NCI-H748 (cell line): ENCODE data around the gene WNT2B.

ENCODE experiments used
- DNase-seq: peaks from one replicate; lab custom pipeline; 2025; ENCODE audit not compliant: unreplicated experiment; lab: John Stamatoyannopoulos, UW

The WNT2B gene

GRCh38 chr1:112504661-112505399 is 3.9 kb upstream of the WNT2B start:
- no peak for DNase-seq

- no peak for DNase-seq
These were observed 3.4 kb upstream of the WNT2B start for GRCh38 chr1:112505400-112505785.

GRCh38 chr1:112505878-112506277 is 2.9 kb upstream of the WNT2B start:
- DNase-seq, result no peak

- no peak for DNase-seq
These were observed 2.5 kb upstream of the WNT2B start for GRCh38 chr1:112506306-112506705.

GRCh38 chr1:112506731-112507130 is 2.0 kb upstream of the WNT2B start:
- DNase-seq, result no peak

- no peak for DNase-seq
These were observed 1.4 kb upstream of the WNT2B start for GRCh38 chr1:112507336-112507735.

GRCh38 chr1:112507921-112508277 is 866 bp upstream of the WNT2B start:
- DNase-seq, result peak; percentile 35

- peak; percentile 44 for DNase-seq
These were observed 367 bp downstream of the WNT2B start for GRCh38 chr1:112509005-112509659.

GRCh38 chr1:112509660-112510178 is 954 bp downstream of the WNT2B start:
- no peak for DNase-seq

- no peak for DNase-seq
These were observed 1.6 kb downstream of the WNT2B start for GRCh38 chr1:112510340-112510739.

GRCh38 chr1:112511897-112512296 is 3.1 kb downstream of the WNT2B start:
- no peak for DNase-seq

- DNase-seq, result no peak
These were observed 4.5 kb downstream of the WNT2B start for GRCh38 chr1:112513112-112513870.

- DNase-seq, result no peak
These were observed 6.1 kb downstream of the WNT2B start for GRCh38 chr1:112514901-112515300.

- no peak for DNase-seq
These were observed 6.7 kb downstream of the WNT2B start for GRCh38 chr1:112515311-112516009.

GRCh38 chr1:112516141-112516540 is 7.4 kb downstream of the WNT2B start:
- no peak for DNase-seq

- no peak for DNase-seq
These were observed 8.5 kb downstream of the WNT2B start for GRCh38 chr1:112517231-112517630.

- DNase-seq, result no peak
These were observed 8.9 kb downstream of the WNT2B start for GRCh38 chr1:112517646-112518045.

- DNase-seq, result no peak
These were observed 9.4 kb downstream of the WNT2B start for GRCh38 chr1:112518186-112518585.

- no peak for DNase-seq
These were observed 11.4 kb downstream of the WNT2B start for GRCh38 chr1:112520166-112520565.

GRCh38 chr1:112522621-112523020 is 13.9 kb downstream of the WNT2B start:
- no peak for DNase-seq

- DNase-seq, result no peak
These were observed 15.5 kb downstream of the WNT2B start for GRCh38 chr1:112524251-112524650.
